Bronchial epithelial cell (primary cell): Measurements from ENCODE around the gene LEUTX. TPM values are rescaled to one million over a fixed set of nuclear protein-coding genes. Genes with fewer than 3 reads are reported as not detected.
"Not testable (repeated sequence)": the region's sequence is repeated elsewhere in the genome, so short reads cannot be mapped to it uniquely, and the experiment has no call there.

ENCODE experiments used
- DNase-seq: peaks from one replicate; pipeline ENCODE4 v3.0.0-alpha.2; 2010; ENCODE audit warnings: low read depth
- FAIRE-seq: peaks from 2 replicates; lab custom pipeline; 2011; peaks lifted over from hg19 to GRCh38; lab: Jason Lieb, UNC
- H3K27me3 ChIP-seq: 2 replicates; pipeline ENCODE4 v1.5.1; 2011; ENCODE audit warnings: low read length; ENCODE audit not compliant: control insufficient read depth, insufficient read depth
- H3K36me3 ChIP-seq: 2 replicates; pipeline ENCODE4 v1.5.1; 2011; ENCODE audit warnings: low read length; ENCODE audit not compliant: control insufficient read depth, insufficient read depth
- H3K4me3 ChIP-seq: 2 replicates; pipeline ENCODE4 v1.5.1; 2011; ENCODE audit warnings: mild to moderate bottlenecking, low read depth, low read length, control low read depth
- CTCF ChIP-seq: IDR thresholded peaks from 2 replicates; pipeline ENCODE4 v1.5.1; 2011; ENCODE audit warnings: mild to moderate bottlenecking, moderate library complexity, low read length, control low read depth, inconsistent platforms; ENCODE audit not compliant: insufficient read depth, severe bottlenecking
- total RNA-seq: library from RNA; depleted of rRNA; stranded (reverse); fragments of >200 nt; gene quantifications from 2 replicates; pipeline ENCODE4 v1.2.1, GENCODE V29; 2014

LEUTX gene
- total RNA-seq, 1 donor from 2014 or later, result not detected

DNA sequence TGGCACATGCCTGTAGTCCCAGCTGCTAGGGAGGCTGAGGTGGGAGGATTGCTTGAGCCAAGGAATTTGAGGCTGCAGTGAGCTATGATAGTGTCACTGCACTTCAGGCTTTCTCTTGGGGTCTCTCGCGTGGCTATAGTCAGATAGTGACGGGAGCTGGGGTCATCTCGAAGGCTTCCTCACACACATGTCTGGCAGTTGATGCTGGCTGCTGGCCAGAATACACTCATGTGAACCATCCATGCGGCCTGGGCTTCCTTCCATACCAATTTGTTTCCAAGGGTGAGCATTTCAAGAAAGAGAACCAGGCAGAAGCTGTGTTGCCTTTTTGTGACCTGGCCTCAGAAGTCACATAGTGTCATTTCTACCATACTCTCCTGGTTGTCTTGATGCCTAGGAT is 26.4 kb downstream of the LEUTX start:
- no peak for FAIRE-seq
- H3K27me3 ChIP-seq, result no peaks in the 10 kb centered on the region
- no peaks in the 10 kb centered on the region for H3K36me3 ChIP-seq
- TF ChIP-seq CTCF, result no peak
- no peak overlapping the region for H3K4me3 ChIP-seq
- no peak for DNase-seq

- DNase-seq (no peak), FAIRE-seq (no peak)
- H3K36me3 ChIP-seq, result no peaks in the 10 kb centered on the region
- H3K4me3 ChIP-seq, result no peak overlapping the region
- H3K27me3 ChIP-seq, result no peaks in the 10 kb centered on the region
- TF ChIP-seq CTCF, result no peak
These were observed 29.3 kb downstream of the LEUTX start for GRCh38 chr19:39807846-39808364.

DNA sequence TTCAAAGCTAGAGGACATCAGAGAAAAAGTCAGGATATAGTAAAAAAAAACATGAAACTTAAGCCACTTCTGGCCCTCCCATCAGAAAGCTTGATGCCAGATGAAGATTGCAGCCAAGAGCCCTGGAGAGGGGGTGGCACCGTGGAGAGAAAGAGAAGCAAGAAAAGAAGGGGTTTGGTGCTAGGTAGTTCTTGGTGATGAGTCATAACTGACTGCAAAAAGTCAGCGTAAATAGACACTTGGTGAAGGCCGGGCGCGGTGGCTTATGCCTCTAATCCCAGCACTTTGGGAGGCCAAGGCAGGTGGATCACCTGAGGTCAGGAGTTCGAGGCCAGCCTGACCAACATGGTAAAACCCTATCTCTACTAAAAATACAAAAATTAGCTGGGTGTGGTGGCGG is 30.0 kb downstream of the LEUTX start:
- DNase-seq, FAIRE-seq, H3K4me3 ChIP-seq, H3K36me3 ChIP-seq, H3K27me3 ChIP-seq: not testable (repeated sequence)

GRCh38 chr19:39809368-39809767 is 30.7 kb downstream of the LEUTX start:
- DNase-seq (no peak), FAIRE-seq (no peak)
- no peaks in the 10 kb centered on the region for H3K36me3 ChIP-seq
- no peaks in the 10 kb centered on the region for H3K27me3 ChIP-seq
- TF ChIP-seq CTCF, result no peak
- no peak overlapping the region for H3K4me3 ChIP-seq

DNA sequence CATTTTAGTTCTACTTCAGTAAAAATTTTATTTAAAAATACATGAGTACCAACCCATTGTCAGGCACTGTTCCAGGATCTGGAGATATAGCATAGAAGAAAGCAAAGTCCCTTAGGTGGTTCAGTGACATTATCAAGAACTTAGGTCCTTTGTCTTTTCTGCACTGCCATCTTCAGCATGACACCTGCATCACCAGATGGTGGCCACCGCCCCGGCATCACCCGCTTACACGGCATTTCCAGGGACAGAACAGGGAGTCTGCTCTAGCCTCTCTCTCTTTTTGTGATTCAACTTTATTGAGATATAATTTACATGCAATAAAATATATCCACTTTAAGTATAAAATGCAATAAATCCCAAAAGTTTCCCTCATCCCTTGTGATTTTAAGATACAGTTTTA is 31.8 kb downstream of the LEUTX start:
- TF ChIP-seq CTCF, result no peak
- FAIRE-seq (no peak), DNase-seq (no peak)
- Histone ChIP-seq H3K27me3 (no peaks in the 10 kb centered on the region), H3K4me3 (no peak overlapping the region), H3K36me3 (no peaks in the 10 kb centered on the region)

DNA sequence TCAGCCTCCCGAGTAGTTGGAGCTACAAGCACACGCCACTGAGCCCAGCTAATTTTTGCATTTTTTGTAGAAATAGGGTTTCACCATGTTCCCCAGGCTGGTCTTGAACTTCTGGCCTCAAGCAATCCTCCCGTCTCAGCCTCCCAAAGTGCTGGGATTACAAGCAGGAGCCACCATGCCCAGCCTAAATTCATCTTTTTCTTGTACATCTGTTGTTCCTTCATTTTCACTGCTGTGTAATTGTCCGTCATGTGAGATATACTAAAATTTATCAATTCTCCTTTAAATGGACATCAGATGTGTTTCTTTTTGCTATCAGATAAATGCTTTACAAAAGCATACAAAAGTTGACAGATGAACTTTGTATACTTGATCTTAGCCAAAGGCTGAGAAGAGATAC is 32.4 kb downstream of the LEUTX start:
- H3K4me3 ChIP-seq, result no peak overlapping the region
- H3K36me3 ChIP-seq, result no peaks in the 10 kb centered on the region
- H3K27me3 ChIP-seq, result no peaks in the 10 kb centered on the region
- TF ChIP-seq CTCF, result no peak
- no peak for DNase-seq
- no peak for FAIRE-seq
